Neural crest cell (in vitro differentiated cells): Measurements from ENCODE around the gene ATAT1. TPM values are rescaled to one million over a fixed set of nuclear protein-coding genes. Genes with fewer than 3 reads are reported as not detected.

Source experiments
- DNase-seq: peaks from one replicate; pipeline ENCODE4 v3.0.0; 2021; ENCODE audit warnings: low read depth, mixed read lengths, low spot score
- H3K27ac Mint-ChIP-seq: one replicate; pipeline ENCODE4 v1.8.0; 2021; ENCODE audit warnings: mild to moderate bottlenecking, mixed read lengths; ENCODE audit not compliant: unreplicated experiment
- H3K27me3 Mint-ChIP-seq: 2 replicates; pipeline ENCODE4 v1.8.0; 2021; ENCODE audit warnings: low read depth, mild to moderate bottlenecking, mixed read lengths
- H3K36me3 Mint-ChIP-seq: 2 replicates; pipeline ENCODE4 v1.8.0; 2021; ENCODE audit warnings: low read depth, mild to moderate bottlenecking, mixed read lengths
- H3K4me1 Mint-ChIP-seq: 2 replicates; pipeline ENCODE4 v1.8.0; 2021; ENCODE audit warnings: mixed read lengths
- H3K4me3 Mint-ChIP-seq: one replicate; pipeline ENCODE4 v1.8.0; 2021; ENCODE audit warnings: mild to moderate bottlenecking, mixed read lengths
- H3K9me3 Mint-ChIP-seq: 2 replicates; pipeline ENCODE4 v1.8.0; 2021; ENCODE audit warnings: mixed read lengths
- long read RNA-seq: library from polyadenylated mRNA; unstranded; transcript quantifications from one replicate; pipeline ENCODE4 v2.0.0, GENCODE V29; 2020
- total RNA-seq: library from RNA; stranded (reverse); gene quantifications from 2 replicates; pipeline ENCODE4 v1.2.1, GENCODE V29; 2021
- TF ChIP-seq, protein P1 (sequence below): fragments of 200-600 bp; sonication (generic); conservative IDR thresholded peaks from 2 replicates; pipeline ENCODE4 v1.5.0; 2021; ENCODE audit warnings: antibody characterized with exemption, mild to moderate bottlenecking

The ATAT1 gene
- total RNA-seq = 58.2 and 62.3 TPM in 2 replicates
- long read RNA-seq, partial matches to known transcripts = 6 of 11 reads
- long read RNA-seq, other reads (novel, unspliced or antisense) = 0 of 11 reads

DNA sequence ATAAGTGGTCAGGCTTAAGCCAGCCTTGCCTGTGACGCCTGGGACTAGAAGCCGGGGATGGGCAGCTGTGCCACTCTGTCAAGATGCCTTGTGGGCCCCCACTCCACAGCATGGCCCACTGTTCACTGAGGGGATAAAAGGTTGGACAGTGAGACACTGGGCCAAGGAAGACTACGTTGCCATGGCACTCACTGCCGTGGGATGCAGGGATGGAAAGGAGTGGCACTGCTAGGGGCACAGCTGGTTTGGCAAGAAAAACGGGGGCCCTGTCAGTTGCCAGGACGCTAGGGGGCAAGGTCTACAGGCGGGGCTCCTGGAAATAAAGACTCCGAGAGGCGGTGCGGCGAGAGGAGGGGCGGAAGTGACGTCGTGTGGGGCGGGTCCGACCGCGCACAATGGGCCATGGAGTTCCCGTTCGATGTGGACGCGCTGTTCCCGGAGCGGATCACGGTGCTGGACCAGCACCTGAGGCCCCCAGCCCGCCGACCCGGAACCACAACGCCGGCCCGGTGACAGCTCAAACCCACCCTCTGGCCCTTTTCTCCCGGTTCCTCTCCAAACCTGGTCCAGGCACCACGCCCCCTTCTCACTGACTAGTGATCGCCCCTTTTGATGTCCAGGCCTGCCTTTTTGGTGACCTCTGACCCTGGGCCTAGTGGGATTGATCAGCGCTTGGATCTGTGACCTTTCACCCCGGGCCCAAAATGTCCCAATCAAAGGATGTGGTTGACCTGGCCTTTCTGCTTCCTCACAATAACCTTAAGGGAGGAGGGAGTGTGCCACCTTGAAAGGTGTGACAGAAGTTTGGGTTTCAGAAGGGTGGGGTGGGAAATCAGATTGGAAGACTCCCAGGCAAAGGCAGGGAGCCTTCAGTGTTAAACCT, at the start of gene ATAT1:
Gene ATAT1, plus strand, starts transcription at position 391 of the 883 bp plus-strand sequence.
- peaks cover 31% of the 10 kb centered on the region for H3K4me1 Mint-ChIP-seq
- H3K27ac Mint-ChIP-seq = peak within 1 kb of the TSS; percentile 99
- peak; percentile 78 for DNase-seq
- TF ChIP-seq, protein P1, sequence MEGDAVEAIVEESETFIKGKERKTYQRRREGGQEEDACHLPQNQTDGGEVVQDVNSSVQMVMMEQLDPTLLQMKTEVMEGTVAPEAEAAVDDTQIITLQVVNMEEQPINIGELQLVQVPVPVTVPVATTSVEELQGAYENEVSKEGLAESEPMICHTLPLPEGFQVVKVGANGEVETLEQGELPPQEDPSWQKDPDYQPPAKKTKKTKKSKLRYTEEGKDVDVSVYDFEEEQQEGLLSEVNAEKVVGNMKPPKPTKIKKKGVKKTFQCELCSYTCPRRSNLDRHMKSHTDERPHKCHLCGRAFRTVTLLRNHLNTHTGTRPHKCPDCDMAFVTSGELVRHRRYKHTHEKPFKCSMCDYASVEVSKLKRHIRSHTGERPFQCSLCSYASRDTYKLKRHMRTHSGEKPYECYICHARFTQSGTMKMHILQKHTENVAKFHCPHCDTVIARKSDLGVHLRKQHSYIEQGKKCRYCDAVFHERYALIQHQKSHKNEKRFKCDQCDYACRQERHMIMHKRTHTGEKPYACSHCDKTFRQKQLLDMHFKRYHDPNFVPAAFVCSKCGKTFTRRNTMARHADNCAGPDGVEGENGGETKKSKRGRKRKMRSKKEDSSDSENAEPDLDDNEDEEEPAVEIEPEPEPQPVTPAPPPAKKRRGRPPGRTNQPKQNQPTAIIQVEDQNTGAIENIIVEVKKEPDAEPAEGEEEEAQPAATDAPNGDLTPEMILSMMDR = peak; percentile 56
- no peaks in the 10 kb centered on the region for H3K9me3 Mint-ChIP-seq
- peak within 1 kb of the TSS; percentile 92 for H3K4me3 Mint-ChIP-seq
- H3K36me3 Mint-ChIP-seq = peaks cover 19% of the 10 kb centered on the region
- no peaks in the 10 kb centered on the region for H3K27me3 Mint-ChIP-seq

DNA sequence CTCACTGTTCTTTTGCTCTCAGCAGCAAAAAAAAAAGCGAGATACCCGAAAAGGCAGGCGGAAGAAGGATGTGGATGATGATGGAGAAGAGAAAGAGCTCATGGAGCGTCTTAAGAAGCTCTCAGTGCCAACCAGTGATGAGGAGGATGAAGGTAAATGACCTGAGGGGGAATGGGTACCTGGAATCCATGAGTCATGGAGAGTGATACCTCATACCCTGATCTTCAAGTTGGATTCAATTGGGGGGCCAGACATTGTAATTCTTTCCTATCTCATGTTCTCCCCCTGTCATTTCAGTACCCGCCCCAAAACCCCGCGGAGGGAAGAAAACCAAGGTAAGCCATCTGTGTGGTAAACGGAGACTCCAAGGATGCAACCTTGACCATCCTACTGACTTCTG, 48.6 kb upstream of the ATAT1 start:
- H3K4me1 Mint-ChIP-seq = peaks cover 7% of the 10 kb centered on the region
- no peaks in the 10 kb centered on the region for H3K27me3 Mint-ChIP-seq
- TF ChIP-seq, protein P1 = no peak
- H3K9me3 Mint-ChIP-seq = no peaks in the 10 kb centered on the region
- no peak overlapping the region for H3K4me3 Mint-ChIP-seq
- H3K27ac Mint-ChIP-seq = no peak overlapping the region
- H3K36me3 Mint-ChIP-seq = peaks cover 23% of the 10 kb centered on the region
- no peak for DNase-seq

DNA sequence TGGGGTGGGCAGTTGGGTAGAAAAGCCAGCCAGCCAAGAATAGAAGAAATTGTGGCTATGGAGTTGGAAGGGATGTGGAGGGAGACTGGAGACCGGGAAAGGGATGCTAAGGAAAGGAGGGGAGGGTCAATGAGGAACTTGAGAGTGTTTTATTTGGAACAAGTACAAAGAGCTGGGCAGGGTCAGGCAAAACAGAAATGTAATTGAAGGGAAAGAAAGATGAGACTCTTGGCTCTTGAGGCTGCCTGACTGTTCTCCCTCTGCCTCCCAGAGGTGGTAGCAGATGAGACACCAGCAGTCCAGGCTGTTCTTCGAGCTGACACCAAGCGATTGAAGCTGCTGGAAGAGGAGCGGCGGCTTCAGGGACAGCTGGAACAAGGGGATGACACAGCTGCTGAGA, 42.8 kb upstream of the ATAT1 start:
- no peak for DNase-seq
- Mint-ChIP-seq H3K4me1 (no peaks in the 10 kb centered on the region), H3K27ac (no peak overlapping the region), H3K36me3 (peaks cover 33% of the 10 kb centered on the region), H3K27me3 (no peaks in the 10 kb centered on the region), H3K4me3 (no peak overlapping the region), H3K9me3 (no peaks in the 10 kb centered on the region)
- TF ChIP-seq, protein P1 = no peak

DNA sequence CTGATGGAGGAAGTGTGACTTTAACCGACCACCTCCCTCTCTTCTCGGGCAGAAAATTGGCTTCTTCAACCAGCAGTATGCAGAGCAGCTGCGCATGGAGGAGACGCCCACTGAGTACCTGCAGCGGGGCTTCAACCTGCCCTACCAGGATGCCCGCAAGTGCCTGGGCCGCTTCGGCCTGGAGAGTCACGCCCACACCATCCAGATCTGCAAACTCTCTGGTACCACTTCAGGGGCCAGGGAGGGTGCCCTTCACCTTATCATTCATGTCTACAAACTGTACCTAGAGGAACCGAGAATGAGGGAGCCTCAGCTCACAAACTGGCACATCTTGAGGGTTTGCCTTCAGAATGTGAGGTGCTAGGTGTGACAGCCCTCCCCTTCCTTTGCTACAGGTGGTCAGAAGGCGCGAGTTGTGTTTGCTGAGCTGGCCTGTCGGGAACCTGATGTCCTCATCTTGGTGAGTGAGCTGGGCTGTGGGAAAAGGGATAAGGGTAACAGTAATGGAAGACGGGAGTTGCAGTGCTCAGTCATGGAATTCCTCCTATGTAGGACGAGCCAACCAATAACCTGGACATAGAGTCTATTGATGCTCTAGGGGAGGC, 36.8 kb upstream of the ATAT1 start:
- Mint-ChIP-seq H3K9me3 (no peaks in the 10 kb centered on the region), H3K27me3 (no peaks in the 10 kb centered on the region), H3K36me3 (peaks cover 31% of the 10 kb centered on the region), H3K4me1 (no peaks in the 10 kb centered on the region), H3K4me3 (no peak overlapping the region), H3K27ac (no peak overlapping the region)
- DNase-seq = no peak
- TF ChIP-seq, protein P1 = no peak

DNA sequence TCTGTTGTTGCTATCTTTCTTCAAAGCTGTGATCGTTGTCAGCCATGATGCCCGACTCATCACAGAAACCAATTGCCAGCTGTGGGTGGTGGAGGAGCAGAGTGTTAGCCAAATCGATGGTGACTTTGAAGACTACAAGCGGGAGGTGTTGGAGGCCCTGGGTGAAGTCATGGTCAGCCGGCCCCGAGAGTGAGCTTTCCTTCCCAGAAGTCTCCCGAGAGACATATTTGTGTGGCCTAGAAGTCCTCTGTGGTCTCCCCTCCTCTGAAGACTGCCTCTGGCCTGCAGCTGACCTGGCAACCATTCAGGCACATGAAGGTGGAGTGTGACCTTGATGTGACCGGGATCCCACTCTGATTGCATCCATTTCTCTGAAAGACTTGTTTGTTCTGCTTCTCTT, 36.2 kb upstream of the ATAT1 start:
- Mint-ChIP-seq H3K4me3 (no peak overlapping the region), H3K36me3 (peaks cover 28% of the 10 kb centered on the region), H3K4me1 (no peaks in the 10 kb centered on the region), H3K27me3 (no peaks in the 10 kb centered on the region), H3K9me3 (no peaks in the 10 kb centered on the region), H3K27ac (no peak overlapping the region)
- no peak for DNase-seq
- TF ChIP-seq, protein P1 = no peak
